Measurements from ENCODE around the gene MECR.

- TF ChIP-seq CHD2 (IDR thresholded peaks at IDR 0.05; ENCODE audit: borderline replicate concordance, low read depth, low read length) (no peak), POLR2A (IDR thresholded peaks at IDR 0.05; ENCODE audit: low read depth, low read length) (no peak), GABPA (IDR thresholded peaks at IDR 0.05; ENCODE audit: low read depth) (no peak), ESRRA (IDR thresholded peaks at IDR 0.05; ENCODE audit: low read length) (no peak), POU2F2 (IDR thresholded peaks at IDR 0.05; ENCODE audit: borderline replicate concordance, low read depth, low read length) (no peak), CUX1 (IDR thresholded peaks at IDR 0.05; ENCODE audit: insufficient replicate concordance, low read depth, low read length) (no peak), CTCF (IDR thresholded peaks at IDR 0.05 in 2 of 3, conservative IDR thresholded peaks at IDR 0.05 in 1 of 3; ENCODE audit: control insufficient read depth in 2 of 3, extremely low read depth in 1 of 3, insufficient read depth in 1 of 3, low read depth in 3 of 3, low read length in 3 of 3) (no peak), TARDBP (IDR thresholded peaks at IDR 0.05; ENCODE audit: borderline replicate concordance) (no peak)
Observed at GRCh38 chr1:29224356-29224837, 6.3 kb downstream of the MECR start.
